Thoracic aorta (tissue), 2 donors: ENCODE measurements around the gene KRT81. TPM values are rescaled to one million over a fixed set of nuclear protein-coding genes. Genes with fewer than 3 reads are reported as not detected.

Experiments
- ATAC-seq: fragments of 150-250 bp; one replicate; pipeline ENCODE4 v1.8.0; 2017; ENCODE audit warnings: low read depth; ENCODE audit not compliant: insufficient number of reproducible peaks, low FRiP score
- DNase-seq: peaks from one replicate; pipeline ENCODE4 v3.0.0-alpha.2; 2020; ENCODE audit warnings: low spot score
- H3K27ac ChIP-seq, 2 donors: fragments of 200-600 bp; sonication (generic); 1 replicate in 1 of 2; 2 replicates in 1 of 2; pipeline ENCODE4 v1.5.1; 2016; ENCODE audit warnings: mild to moderate bottlenecking in 2 of 2, moderate library complexity in 2 of 2
- H3K27me3 ChIP-seq: fragments of 200-600 bp; sonication (generic); replicated peaks from 2 replicates; pipeline ENCODE4 v1.6.0; 2016; ENCODE audit warnings: mild to moderate bottlenecking; ENCODE audit not compliant: insufficient read depth
- H3K36me3 ChIP-seq: fragments of 200-600 bp; sonication (generic); one replicate; pipeline ENCODE4 v1.5.1; 2016
- H3K4me1 ChIP-seq, 2 donors: fragments of 200-600 bp; sonication (generic); 1 replicate in 1 of 2; 2 replicates in 1 of 2; pipeline versions ENCODE4 v1.5.1 to v1.6.0; 2016; ENCODE audit warnings: low read depth in 2 of 2, mild to moderate bottlenecking in 1 of 2; ENCODE audit not compliant: control insufficient read depth in 1 of 2
- H3K4me3 ChIP-seq: fragments of 200-600 bp; sonication (generic); 2 replicates; pipeline ENCODE4 v1.5.1; 2016; ENCODE audit warnings: mild to moderate bottlenecking
- H3K9me3 ChIP-seq: fragments of 200-600 bp; sonication (generic); 2 replicates; pipeline ENCODE4 v1.5.1; 2016
- CTCF ChIP-seq: fragments of 200-600 bp; sonication (generic); IDR thresholded peaks from one replicate; pipeline ENCODE4 v1.5.1; 2019; ENCODE audit warnings: antibody characterized with exemption
- total RNA-seq, 2 donors: library from RNA; depleted of rRNA; stranded (reverse); fragments of >200 nt; gene quantifications; one replicate each; pipeline versions ENCODE4 v1.1.0 to v1.2.3, GENCODE V29; 2016

The KRT81 gene
- total RNA-seq, 2 donors from 2014 or later: 5.1 TPM; not detected in 1

- no peak for DNase-seq
- no peak overlapping the region for H3K27ac ChIP-seq
These were observed 36.6 kb upstream of the KRT81 start for GRCh38 chr12:52327830-52328500.

GRCh38 chr12:52327052-52327829 lies 35.9 kb upstream of the KRT81 start:
- Histone ChIP-seq H3K27me3 (no peaks in the 10 kb centered on the region), H3K27ac (peak overlapping the region in 1 of 2 donors; percentile 42), H3K4me3 (no peak overlapping the region), H3K9me3 (no peaks in the 10 kb centered on the region), H3K4me1 (peaks cover 6 to 14% of the 10 kb centered on the region in 2 donors), H3K36me3 (no peaks in the 10 kb centered on the region)
- ATAC-seq: peak; percentile 93
- DNase-seq: peak; percentile 64
- TF ChIP-seq CTCF: peak; percentile 80

More at GRCh38 chr12:52327830-52328500, 36.6 kb upstream of the KRT81 start:
- Histone ChIP-seq H3K36me3 (no peaks in the 10 kb centered on the region), H3K27me3 (no peaks in the 10 kb centered on the region), H3K4me3 (no peak overlapping the region), H3K4me1 (peaks cover 6 to 14% of the 10 kb centered on the region in 2 donors), H3K9me3 (no peaks in the 10 kb centered on the region)
- no peak for ATAC-seq
- no peak for TF ChIP-seq CTCF

- H3K4me3 ChIP-seq: no peak overlapping the region
- DNase-seq (no peak), ATAC-seq (no peak)
- no peaks in the 10 kb centered on the region for H3K9me3 ChIP-seq
- TF ChIP-seq CTCF: no peak
- H3K36me3 ChIP-seq: no peaks in the 10 kb centered on the region
- no peak overlapping the region for H3K27ac ChIP-seq
- peaks cover 6 to 14% of the 10 kb centered on the region in 2 donors for H3K4me1 ChIP-seq
- H3K27me3 ChIP-seq: no peaks in the 10 kb centered on the region
These were observed 32.8 kb upstream of the KRT81 start for GRCh38 chr12:52324153-52324444.

- H3K27me3 ChIP-seq: no peaks in the 10 kb centered on the region
- no peak for DNase-seq
These were observed 32.2 kb upstream of the KRT81 start for GRCh38 chr12:52323416-52324152.

More at GRCh38 chr12:52323416-52324152, 32.2 kb upstream of the KRT81 start:
- Histone ChIP-seq H3K4me1 (peaks cover 6 to 14% of the 10 kb centered on the region in 2 donors), H3K36me3 (no peaks in the 10 kb centered on the region), H3K4me3 (no peak overlapping the region), H3K9me3 (no peaks in the 10 kb centered on the region), H3K27ac (no peak overlapping the region)
- no peak for TF ChIP-seq CTCF
- no peak for ATAC-seq
